A673 (cell line): ENCODE measurements around the gene GATB. TPM values are rescaled to one million over a fixed set of nuclear protein-coding genes. Genes with fewer than 3 reads are reported as not detected.

Experiments used
- BruUV-seq: library from RNA; stranded (reverse); fragments of 400-500 nt; replicated peaks from 2 replicates; lab custom pipeline; 2021; lab: Mats Ljungman, UMichigan
- CTCF ChIA-PET: fragments of 300-600 bp; sonication (Branson Sonifier 250); formaldehyde crosslinking; loops from one replicate; lab custom pipeline; 2022; ENCODE audit warnings: antibody characterized with exemption; lab: Charles Lee
- POLR2A ChIA-PET: fragments of 300-600 bp; sonication (Branson Sonifier 250); formaldehyde crosslinking; loops from one replicate; lab custom pipeline; 2022; ENCODE audit warnings: antibody characterized with exemption; ENCODE audit not compliant: low non-redundant PET; lab: Charles Lee
- DNase-seq: peaks from one replicate; pipeline ENCODE4 v3.0.0-alpha.2; 2015; ENCODE audit warnings: low spot score
- H3K27ac ChIP-seq: fragments of 200-600 bp; sonication (generic); 2 replicates; pipeline ENCODE4 v1.5.1; 2016; ENCODE audit warnings: mixed run types, low read depth, mild to moderate bottlenecking, mixed read lengths, antibody characterized with exemption, low read length; ENCODE audit not compliant: poor library complexity, severe bottlenecking
- H3K27me3 ChIP-seq: fragments of 200-600 bp; sonication (generic); replicated peaks from 2 replicates; pipeline ENCODE4 v1.6.1; 2017; ENCODE audit warnings: mixed run types, low read depth, mild to moderate bottlenecking, mixed read lengths, antibody characterized with exemption, low read length; ENCODE audit not compliant: insufficient read depth, poor library complexity
- H3K36me3 ChIP-seq: fragments of 200-600 bp; sonication (generic); 2 replicates; pipeline ENCODE4 v1.6.1; 2016; ENCODE audit warnings: mixed run types, mild to moderate bottlenecking, mixed read lengths, antibody characterized with exemption, low read length; ENCODE audit not compliant: insufficient read depth, poor library complexity, severe bottlenecking
- H3K4me1 ChIP-seq: fragments of 200-600 bp; sonication (generic); 2 replicates; pipeline ENCODE4 v1.6.1; 2017; ENCODE audit warnings: mixed run types, mild to moderate bottlenecking, mixed read lengths, antibody characterized with exemption, low read length; ENCODE audit not compliant: insufficient read depth, poor library complexity, severe bottlenecking
- H3K4me3 ChIP-seq: fragments of 200-600 bp; sonication (generic); 2 replicates; pipeline ENCODE4 v1.5.1; 2016; ENCODE audit warnings: low read depth, mixed run types, mild to moderate bottlenecking, mixed read lengths, low read length; ENCODE audit not compliant: poor library complexity, severe bottlenecking
- H3K9me3 ChIP-seq: fragments of 200-600 bp; sonication (generic); 2 replicates; pipeline ENCODE4 v1.6.1; 2016; ENCODE audit warnings: mixed run types, low read depth, mild to moderate bottlenecking, mixed read lengths, antibody characterized with exemption, low read length; ENCODE audit not compliant: poor library complexity, severe bottlenecking
- CTCF ChIP-seq: fragments of 300-800, 200-600 bp; sonication (generic); conservative IDR thresholded peaks from 2 replicates; pipeline ENCODE4 v1.5.1; 2017; ENCODE audit warnings: low read depth, mild to moderate bottlenecking, antibody characterized with exemption, low read length, moderate library complexity, mixed read lengths
- EZH2 ChIP-seq: fragments of 200-600 bp; sonication (generic); IDR thresholded peaks from 2 replicates; pipeline ENCODE4 v1.6.1; 2017; ENCODE audit warnings: borderline replicate concordance, low read depth, mild to moderate bottlenecking, mixed read lengths, antibody characterized with exemption, low read length; ENCODE audit not compliant: poor library complexity, severe bottlenecking
- intact Hi-C: fragments of 100-400 bp; cut with micrococcal nuclease; formaldehyde crosslinking; loops from one replicate; pipeline ENCODE4 v1.10.0; 2022; ENCODE audit not compliant: unreplicated experiment
- total RNA-seq: library from RNA; stranded (reverse); gene quantifications from 2 replicates; pipeline ENCODE4 v1.2.3, GENCODE V29; 2021

GATB gene
- total RNA-seq, 1 experiment from 2014 or later = 23.8 TPM

DNA sequence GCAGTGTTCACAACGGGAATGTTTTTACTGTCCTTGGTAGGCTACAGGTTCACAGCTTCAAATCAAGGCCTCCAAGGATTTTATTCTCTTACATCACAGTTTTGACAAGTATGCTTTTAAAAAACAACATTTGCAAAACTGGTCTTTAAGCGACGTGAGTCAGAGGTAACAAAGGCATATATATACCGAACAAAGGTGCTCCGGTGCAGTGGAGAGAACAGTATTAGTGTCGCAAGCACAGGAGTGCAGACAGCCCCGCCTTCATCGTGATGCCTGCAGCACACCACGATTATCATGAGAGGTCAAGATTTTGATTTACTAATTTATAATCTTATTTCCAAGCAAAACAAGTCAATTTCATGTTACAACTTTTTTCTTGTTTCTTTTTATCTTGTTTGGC lies 90.8 kb downstream of the GATB start:
- Histone ChIP-seq H3K4me1 (no peaks in the 10 kb centered on the region), H3K27ac (no peak overlapping the region)
- intact Hi-C loops = no loop called here

DNA sequence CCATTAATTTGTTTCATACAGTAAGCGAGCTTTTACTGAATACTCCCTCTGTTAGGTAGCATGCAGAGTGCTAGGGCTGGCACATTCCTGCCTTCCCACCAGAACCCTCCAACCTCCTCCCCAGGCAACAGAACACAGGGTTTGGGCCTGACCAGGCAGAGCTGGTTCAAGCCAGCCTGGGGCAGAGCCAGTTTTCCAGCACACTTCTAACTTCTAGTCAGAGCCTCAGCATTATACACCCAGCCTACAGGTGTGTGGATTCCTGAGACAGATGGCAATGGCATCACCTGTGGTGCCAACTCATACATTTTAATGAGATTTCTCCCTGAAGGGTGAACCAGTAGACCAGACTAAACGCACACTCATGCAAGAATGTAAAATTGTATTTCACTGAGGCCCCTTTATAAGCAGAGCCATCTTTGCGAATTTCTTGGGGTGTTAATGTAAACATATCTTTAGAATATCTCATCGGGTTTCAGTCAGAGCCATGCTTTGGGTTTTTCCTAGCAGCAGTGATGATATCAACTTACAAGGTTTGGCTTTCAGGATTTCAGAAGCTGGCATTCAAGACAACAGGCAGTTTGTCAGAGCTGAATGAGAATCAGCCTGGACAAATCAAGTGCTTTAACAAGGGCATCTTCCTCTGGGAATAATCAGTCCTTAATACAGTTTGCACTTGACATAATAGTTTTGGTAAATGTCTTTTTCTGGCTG lies 92.0 kb downstream of the GATB start:
- no peak overlapping the region for H3K27ac ChIP-seq
- no peaks in the 10 kb centered on the region for H3K27me3 ChIP-seq
- POLR2A ChIA-PET = no interaction called here
- H3K4me3 ChIP-seq = no peak overlapping the region
- no peaks in the 10 kb centered on the region for H3K4me1 ChIP-seq
- TF ChIP-seq EZH2 (no peak), CTCF (no peak)
- intact Hi-C loops = no loop called here
- H3K36me3 ChIP-seq = no peaks in the 10 kb centered on the region
- no TSS peak for BruUV-seq
- no peak for DNase-seq
- H3K9me3 ChIP-seq = no peaks in the 10 kb centered on the region
- CTCF ChIA-PET = no interaction called here

More for the DNA sequence above, 90.8 kb downstream of the GATB start:
- H3K4me3 ChIP-seq = no peak overlapping the region
- DNase-seq = no peak
- ChIA-PET POLR2A (no interaction called here), CTCF (no interaction called here)
- H3K36me3 ChIP-seq = no peaks in the 10 kb centered on the region
- BruUV-seq = no TSS peak
- no peak for TF ChIP-seq EZH2
- TF ChIP-seq CTCF = no peak
- H3K9me3 ChIP-seq = no peaks in the 10 kb centered on the region
- no peaks in the 10 kb centered on the region for H3K27me3 ChIP-seq

- POLR2A ChIA-PET = no interaction called here
- intact Hi-C loops = no loop called here
- CTCF ChIA-PET = no interaction called here
- Histone ChIP-seq H3K27me3 (no peaks in the 10 kb centered on the region), H3K36me3 (no peaks in the 10 kb centered on the region), H3K4me1 (no peaks in the 10 kb centered on the region), H3K9me3 (no peaks in the 10 kb centered on the region), H3K27ac (no peak overlapping the region), H3K4me3 (no peak overlapping the region)
- no TSS peak for BruUV-seq
- no peak for DNase-seq
- TF ChIP-seq EZH2 = no peak
- no peak for TF ChIP-seq CTCF
Observed at GRCh38 chr4:151667666-151668065, 93.1 kb downstream of the GATB start.
